ENCODE data around the gene FGGY.

DNA sequence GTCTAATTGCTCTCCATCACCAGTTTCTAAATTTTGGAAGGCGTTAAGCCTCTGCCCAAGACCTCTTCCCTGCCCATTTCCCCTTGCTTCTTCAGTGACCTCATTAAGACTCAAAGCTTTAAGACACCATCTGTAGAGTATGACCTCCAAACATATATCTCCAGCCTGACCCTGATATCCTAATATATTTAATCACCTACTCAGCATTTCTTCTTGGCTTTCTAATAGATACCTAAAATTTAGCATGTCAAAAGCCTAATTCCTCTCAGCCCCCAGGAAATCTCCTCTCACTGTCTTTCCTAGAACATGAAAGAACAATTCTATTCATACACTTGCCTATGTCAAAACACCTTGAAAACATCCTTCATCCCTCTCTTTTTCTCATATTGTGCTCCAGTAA is 282.3 kb downstream of the FGGY start:
- TF ChIP-seq, protein P1, sequence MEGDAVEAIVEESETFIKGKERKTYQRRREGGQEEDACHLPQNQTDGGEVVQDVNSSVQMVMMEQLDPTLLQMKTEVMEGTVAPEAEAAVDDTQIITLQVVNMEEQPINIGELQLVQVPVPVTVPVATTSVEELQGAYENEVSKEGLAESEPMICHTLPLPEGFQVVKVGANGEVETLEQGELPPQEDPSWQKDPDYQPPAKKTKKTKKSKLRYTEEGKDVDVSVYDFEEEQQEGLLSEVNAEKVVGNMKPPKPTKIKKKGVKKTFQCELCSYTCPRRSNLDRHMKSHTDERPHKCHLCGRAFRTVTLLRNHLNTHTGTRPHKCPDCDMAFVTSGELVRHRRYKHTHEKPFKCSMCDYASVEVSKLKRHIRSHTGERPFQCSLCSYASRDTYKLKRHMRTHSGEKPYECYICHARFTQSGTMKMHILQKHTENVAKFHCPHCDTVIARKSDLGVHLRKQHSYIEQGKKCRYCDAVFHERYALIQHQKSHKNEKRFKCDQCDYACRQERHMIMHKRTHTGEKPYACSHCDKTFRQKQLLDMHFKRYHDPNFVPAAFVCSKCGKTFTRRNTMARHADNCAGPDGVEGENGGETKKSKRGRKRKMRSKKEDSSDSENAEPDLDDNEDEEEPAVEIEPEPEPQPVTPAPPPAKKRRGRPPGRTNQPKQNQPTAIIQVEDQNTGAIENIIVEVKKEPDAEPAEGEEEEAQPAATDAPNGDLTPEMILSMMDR (IDR thresholded peaks at IDR 0.05): no peak
- no peak for TF ChIP-seq EZH2 (IDR thresholded peaks at IDR 0.05; ENCODE audit: borderline replicate concordance, insufficient read depth, low read depth, low read length, poor library complexity, severe bottlenecking)
